GM19239 (cell line): ENCODE measurements around the gene KRTAP5-11.
"Not testable (repeated sequence)": the region's sequence is repeated elsewhere in the genome, so short reads cannot be mapped to it uniquely, and the experiment has no call there.

ENCODE experiments used
- DNase-seq: peaks from one replicate; pipeline ENCODE4 v3.0.0; 2011; ENCODE audit warnings: low spot score; ENCODE audit not compliant: insufficient read length
- FAIRE-seq: peaks from 2 replicates; lab custom pipeline; 2011; peaks lifted over from hg19 to GRCh38; lab: Jason Lieb, UNC

KRTAP5-11 gene, protein sequence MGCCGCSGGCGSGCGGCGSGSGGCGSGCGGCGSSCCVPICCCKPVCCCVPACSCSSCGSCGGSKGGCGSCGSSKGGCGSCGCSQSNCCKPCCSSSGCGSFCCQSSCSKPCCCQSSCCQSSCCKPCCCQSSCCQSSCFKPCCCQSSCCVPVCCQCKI

DNA sequence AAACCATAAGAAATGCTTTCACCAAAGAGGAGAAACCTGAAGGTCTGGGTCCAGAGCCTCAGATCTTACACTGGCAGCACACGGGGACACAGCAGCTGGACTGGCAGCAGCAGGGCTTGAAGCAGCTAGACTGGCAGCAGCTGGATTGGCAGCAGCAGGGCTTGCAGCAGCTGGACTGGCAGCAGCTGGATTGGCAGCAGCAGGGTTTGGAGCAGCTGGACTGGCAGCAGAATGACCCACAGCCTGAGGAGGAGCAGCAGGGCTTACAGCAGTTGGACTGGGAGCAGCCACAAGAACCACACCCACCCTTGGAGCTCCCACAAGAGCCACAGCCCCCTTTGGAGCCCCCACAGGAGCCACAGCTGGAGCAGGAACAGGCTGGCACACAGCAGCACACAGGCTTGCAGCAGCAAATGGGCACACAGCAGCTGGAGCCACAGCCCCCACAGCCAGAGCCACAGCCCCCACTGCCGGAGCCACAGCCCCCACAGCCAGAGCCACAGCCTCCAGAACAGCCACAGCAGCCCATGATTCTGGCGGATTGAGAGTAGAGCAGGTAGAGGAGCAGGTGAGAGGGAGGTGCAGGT is at the start of gene KRTAP5-11:
Gene KRTAP5-11 (minus strand): TSS at position 567 of the 587 bp plus-strand sequence. CDS start 38 bp downstream, at position 529.
- FAIRE-seq (no peak), DNase-seq (no peak)

DNA sequence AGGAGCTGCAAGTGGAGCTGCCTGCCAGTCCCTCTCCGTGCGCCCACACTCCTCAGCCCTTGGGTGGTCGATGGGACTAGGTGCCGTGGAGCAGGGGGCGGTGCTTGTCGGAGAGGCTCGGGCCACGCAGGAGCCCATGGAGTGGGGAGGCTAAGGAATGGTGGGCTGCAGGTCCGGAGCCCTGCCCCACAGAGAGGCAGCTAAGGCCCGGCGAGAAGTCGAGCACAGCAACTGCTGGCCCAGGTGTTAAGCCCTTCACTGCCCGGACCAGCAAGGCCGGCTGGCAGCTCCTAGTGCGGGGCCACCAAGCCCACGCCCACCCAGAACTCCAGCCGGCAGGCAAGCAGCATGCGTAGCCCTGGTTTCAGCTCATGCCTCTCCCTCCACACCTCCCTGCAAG is 48.9 kb upstream of the KRTAP5-11 start:
- not testable (repeated sequence) for FAIRE-seq

DNA sequence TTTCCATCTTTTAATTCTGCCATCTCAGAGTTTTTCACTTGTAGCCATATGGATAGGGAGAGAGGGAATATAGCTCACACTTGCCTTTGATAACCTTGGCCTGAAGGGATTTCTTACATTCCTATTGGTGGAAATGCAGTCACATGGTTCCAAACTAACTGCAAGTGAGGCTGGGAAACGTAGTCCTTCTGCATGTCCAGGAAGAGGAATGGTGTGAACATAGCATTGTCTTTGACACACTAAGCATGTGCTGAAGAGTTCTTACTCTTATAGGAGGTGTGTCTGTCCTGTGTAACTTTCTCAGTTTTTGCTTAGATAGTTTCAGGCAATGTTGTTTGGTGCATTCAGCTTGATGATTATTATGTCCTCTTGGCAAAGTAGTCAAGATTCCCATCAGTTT is 47.4 kb upstream of the KRTAP5-11 start:
- DNase-seq, FAIRE-seq: not testable (repeated sequence)

More for the DNA sequence above, 48.9 kb upstream of the KRTAP5-11 start:
- not testable (repeated sequence) for DNase-seq

DNA sequence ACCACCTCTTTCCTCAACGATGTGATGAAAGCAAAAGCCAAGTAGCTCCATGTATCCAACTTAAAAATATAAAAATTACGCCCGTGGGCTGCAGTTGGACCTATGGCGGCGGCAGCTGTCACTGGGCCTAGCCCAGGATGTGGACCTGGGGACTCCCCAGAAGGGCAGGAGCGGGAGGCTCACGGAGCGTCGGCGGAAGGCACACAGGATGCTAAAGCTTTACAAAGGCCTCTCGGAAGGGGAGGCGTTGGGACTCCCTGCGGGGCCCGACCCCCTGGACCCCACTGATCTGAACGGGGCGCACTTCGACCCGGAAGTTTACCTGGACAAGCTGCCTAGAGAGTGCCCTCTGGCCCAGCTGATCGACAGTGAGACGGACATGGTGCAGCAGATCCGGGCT is 46.3 kb upstream of the KRTAP5-11 start:
- FAIRE-seq, DNase-seq: not testable (repeated sequence)

DNA sequence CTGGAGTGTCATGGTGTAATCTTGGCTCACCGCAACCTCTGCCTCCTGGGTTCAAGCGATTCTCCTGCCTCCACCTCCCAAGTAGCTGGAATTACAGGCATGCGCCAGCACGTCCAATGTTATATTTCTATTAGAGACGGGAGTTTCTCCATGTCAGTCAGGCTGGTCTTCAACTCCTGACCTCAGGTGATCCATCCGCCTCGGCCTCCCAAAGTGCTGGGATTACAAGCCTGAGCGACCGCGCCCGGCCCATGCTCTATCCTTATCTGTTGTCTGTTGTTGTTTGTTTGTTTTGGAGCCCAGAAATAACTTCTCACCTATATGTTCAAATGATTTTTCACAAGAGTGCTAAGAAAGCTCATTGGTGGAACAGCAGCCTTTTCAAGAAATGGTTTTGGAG is 40.6 kb upstream of the KRTAP5-11 start:
- not testable (repeated sequence) for DNase-seq, FAIRE-seq

DNA sequence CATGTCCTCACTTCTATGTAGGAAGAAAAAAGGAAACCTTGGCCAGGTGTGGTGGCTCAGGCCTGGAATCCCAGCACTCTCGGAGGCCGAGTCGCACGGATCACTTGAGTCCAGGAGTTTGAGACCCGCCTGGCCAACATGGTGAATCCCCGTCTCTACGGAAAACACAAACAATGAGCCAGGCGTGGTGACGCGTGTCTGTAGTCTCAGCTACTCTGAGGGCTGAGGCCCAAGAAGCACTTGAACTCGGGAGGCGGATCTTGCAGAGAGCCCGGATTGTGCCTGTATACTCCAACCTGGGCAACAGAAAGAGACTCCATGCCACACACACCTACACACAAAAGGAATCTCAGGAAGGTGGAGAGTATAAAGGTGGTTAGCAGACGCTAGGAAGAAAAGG is 39.9 kb upstream of the KRTAP5-11 start:
- DNase-seq, result not testable (repeated sequence)

DNA sequence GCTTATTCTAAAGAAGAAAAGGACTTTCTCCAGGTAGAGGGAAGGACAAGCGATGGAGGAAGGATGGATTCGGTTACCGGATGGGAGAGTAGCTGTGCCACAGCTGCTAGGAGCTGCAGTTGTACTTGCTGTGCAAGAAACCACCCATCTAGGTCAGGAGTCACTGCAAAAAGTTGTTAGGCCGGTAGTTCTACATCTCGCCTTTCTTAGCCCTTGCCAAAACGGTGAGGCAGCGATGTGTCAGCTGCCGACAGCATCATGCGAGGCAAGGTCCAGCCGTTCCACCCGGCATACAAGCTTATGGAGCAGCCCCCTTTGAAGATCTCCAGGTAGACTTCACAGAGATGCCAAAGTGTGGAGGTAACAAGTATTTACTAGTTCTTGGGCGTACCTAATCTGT is 32.3 kb upstream of the KRTAP5-11 start:
- not testable (repeated sequence) for DNase-seq, FAIRE-seq

More for the DNA sequence above, 39.9 kb upstream of the KRTAP5-11 start:
- FAIRE-seq, result not testable (repeated sequence)

DNA sequence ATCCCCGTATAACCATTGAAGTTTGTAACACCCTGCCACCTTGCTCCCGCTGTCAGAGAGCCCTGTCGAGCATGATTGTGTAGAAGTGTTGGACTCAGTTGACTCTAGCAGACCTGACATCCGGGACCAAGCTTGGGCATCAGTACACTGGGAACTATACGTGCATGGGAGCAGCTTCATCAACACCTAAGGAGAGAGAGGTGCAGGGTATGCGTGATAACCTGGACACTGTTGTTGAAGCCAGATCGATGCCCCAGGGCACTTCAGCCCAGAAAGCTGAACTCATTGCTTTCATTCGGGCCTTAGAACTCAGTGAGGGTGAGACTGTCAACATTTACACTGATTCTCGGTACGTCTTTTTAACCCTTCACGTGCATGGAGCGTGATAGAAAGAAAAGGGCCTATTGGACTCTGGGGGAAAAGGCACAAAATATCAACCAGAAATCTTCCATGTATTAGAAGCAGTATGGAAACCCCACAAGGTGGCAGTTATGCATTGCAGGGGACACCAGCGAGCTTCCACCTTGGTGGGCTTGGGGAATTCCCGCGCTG is 31.8 kb upstream of the KRTAP5-11 start:
- DNase-seq, FAIRE-seq: not testable (repeated sequence)

DNA sequence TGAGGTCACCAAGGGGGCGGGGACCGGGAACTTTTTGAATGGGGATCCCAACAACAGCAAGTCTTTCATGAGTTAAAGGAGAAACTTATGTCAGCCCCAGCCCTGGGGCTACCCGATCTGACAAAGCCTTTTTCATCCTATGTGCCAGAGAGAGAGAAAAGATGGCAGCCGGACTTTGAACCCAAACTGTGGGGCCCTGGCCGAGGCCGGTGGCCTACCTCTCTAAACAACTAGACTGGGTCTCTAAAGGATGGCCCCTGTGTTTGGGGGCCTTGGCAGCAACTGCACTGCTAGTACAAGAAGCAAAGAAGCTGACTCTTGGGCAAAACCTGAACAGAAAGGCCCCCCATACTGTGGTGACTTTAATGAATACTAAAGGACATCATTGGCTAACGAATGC is 31.3 kb upstream of the KRTAP5-11 start:
- not testable (repeated sequence) for FAIRE-seq, DNase-seq

DNA sequence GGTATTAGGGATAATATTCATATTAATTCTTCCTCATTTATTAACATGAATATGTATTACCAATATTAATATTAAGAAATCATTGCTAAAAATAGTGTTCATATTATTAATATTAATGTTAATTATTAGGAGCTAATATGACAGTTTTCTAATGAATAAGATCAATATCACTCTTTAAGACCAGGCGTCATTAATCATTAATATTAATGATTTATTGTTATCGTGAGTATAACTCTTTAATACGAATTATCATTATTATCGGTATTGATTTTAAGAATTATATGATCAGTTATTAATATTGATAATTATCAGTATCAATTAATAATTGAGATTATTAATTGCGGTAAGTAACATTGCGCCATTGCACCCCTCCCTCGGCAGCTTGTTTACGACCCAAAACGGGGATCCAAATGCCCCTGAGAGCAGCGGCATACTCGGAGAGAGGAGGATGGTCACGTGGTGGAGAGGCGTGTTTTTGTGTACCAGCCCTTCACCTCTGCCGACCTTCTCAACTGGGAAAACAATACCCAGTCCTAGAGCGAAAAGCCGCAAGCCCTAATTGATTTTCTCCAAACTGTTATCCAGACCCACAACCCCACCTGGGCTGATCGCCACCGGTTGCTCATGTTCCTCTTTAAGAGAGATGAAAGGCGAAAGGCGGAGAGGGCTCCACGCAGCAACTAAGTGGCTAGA is 28.7 kb upstream of the KRTAP5-11 start:
- not testable (repeated sequence) for FAIRE-seq, DNase-seq

DNA sequence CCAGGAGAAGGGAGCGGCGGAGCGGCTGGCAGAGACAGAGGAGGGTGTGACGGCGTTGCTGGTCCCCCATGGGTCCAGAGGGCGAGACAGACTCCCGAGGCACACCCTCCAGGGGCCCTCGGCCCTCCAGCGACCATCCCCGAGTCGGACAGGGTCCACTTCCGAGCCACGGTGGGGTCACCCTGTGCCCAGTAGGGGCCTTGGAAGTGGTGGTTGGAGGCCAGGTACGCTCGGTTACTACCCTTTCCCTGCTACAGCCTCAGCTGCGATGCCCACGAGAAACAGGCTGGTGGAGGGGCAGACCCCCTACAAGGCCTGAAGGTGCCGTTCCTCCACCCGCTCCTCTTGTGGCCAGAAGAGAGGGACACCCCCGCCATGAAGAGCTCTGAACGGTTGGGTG is 25.6 kb upstream of the KRTAP5-11 start:
- DNase-seq, FAIRE-seq: not testable (repeated sequence)

DNA sequence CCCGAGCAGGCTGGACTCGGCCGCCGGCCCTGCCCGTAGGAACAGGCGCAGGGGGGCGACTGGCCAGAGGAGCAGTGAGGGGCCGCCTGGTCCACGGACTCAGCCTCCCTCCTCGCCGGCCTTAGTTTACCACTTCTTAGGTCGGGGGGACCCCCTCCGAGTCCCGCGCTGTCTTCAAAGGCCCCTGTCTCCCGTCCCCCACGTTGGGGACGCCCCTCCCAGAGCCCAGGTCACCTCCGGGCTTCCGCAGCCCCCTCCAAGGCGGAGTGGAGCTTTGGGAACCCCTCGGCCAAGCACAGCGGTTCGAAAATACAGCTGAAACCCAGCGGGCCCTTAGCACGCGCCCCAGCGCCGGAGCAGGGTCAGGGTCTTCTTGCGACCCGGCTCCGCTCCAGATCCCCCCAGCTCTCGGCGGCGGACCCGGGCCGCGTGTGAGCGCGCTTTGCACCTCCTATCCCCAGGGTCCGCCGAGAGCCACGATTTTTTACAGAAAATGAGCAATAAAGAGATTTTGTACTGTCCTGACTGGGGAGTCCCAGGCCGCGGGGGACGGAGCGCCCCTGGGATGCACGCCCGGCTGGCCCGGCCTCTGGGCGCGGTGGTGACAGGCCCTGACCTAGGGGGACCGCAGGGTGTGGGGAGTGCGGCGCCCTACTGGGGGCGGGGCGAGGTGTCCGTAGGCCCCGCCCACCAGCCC is 25.0 kb upstream of the KRTAP5-11 start:
- not testable (repeated sequence) for FAIRE-seq, DNase-seq

DNA sequence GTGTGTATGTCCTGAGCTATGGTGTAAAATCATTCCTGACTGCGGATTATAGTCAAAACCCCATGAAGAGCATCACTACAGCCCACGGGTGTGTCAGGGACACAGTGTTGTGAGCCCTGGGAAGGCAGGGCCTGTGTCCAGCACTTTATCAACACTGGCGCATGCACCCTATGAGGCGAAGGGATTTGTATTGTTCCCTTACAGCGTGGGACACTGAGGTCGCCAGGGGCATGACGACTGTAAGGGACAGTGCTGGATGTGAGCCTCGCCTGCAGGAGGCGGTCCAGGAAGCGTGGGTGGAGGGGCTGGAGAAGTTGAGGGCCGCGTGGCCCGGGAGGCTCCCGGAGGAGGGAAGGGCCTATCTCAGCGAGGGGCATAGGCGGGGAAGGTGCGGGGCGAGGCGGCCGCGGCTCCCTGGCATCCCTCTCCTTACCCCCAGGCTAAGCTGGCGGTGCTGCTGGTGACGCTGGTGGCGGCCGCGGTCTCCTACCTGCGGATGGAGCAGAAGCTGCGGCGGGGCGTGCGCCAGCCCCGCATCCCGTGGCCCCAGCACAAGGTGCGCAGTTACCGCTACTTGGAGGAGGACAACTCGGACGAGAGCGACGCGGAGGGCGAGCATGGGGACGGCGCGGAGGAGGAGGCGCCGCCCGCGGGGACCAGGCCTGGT is 24.3 kb upstream of the KRTAP5-11 start:
- DNase-seq, FAIRE-seq: not testable (repeated sequence)

DNA sequence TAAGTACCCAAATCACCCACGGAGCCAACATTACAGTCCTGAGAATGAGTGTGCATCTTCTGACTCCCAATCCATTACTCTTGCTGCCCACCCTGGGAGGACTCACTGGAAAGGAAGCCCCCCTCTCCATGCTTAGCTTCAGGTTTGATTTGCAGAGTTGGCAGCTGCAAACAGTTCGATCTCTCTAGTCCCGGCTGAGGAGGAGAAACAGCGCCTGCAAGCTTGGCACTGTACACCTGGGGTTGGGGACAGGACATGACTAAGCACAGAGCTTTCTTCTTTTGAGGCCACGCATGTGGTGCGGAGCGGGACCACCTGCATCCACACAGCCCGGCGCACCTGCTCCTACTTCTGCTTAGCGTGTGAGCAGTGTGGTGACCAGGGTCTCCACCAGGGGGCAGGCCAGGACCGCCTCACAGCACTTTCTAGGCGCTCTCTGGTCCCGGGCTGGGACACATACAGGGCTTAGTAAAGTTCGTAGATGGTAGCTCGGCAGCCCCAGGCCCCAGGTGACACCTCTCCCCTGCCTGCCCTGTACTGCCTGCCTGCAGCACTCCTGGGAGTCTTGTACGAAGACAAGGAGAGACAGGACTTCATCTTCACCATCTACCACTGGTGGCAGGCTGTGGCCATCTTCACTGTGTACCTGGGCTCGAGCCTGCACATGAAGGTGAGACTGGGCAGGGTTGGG is 22.3 kb upstream of the KRTAP5-11 start:
- not testable (repeated sequence) for FAIRE-seq, DNase-seq

DNA sequence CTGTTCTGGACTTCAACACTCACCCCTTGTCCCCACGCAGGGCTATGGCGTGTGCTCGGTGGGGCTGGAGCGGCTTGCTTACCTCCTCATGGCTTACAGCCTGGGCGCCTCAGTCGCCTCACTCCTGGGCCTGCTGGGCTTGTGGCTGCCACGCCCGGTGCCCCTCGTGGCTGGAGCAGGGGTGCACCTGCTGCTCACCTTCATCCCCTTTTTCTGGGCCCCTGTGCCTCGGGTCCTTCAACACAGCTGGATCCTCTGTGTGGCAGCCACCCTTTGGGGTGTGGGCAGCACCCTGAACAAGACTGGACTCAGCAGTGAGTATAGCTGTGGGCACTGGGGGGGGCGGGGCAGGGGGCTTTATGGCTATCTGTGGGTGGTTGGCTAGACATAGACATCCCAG is 20.5 kb upstream of the KRTAP5-11 start:
- DNase-seq, FAIRE-seq: not testable (repeated sequence)

DNA sequence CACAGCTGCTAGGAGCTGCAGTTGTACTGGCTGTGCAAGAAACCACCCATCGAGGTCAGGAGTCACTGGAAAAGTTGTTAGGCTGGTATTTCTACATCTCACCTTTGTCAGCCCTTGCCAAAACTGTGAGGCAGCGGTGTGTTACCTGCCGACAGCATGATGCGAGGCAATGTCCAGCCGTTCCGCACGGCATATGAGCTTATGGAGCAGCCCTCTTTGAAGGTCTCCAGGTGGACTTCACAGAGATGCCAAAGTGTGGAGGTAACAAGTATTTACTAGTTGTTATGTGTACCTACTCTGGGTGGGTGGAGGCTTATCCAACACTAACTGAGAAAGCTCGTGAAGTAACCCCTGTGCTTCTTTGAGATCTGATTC is 6.9 kb upstream of the KRTAP5-11 start:
- DNase-seq, FAIRE-seq: not testable (repeated sequence)

DNA sequence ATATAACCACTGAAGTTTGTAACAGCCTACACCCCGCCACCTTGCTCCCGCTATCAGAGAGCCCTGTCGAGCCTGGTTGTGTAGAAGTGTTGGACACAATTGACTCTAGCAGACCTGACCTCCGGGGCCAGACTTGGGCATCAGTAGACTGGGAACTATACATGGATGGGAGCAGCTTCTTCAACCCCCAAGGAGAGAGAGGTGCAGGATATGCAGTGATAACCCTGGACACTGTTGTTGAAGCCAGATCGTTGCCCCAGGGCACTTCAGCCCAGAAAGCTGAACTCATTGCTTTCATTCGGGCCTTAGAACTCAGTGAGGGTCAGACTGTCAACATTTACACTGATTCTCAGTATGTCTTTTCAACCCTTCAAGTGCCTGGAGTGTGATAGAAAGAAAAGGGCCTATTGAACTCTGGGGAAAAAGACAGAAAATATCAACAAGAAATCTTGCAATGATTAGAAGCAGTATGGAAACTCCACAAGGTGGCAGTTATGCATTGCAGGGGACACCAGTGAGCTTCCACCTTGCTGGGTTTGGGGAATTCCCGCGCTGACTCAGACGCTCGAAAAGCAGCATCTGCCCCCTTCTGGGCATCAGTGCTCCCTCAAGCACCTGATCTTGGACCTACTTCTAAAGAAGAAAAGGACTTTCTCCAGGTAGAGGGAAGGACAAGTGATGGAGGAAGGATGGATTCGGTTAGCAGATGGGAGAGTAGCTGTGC is 6.3 kb upstream of the KRTAP5-11 start:
- not testable (repeated sequence) for DNase-seq

DNA sequence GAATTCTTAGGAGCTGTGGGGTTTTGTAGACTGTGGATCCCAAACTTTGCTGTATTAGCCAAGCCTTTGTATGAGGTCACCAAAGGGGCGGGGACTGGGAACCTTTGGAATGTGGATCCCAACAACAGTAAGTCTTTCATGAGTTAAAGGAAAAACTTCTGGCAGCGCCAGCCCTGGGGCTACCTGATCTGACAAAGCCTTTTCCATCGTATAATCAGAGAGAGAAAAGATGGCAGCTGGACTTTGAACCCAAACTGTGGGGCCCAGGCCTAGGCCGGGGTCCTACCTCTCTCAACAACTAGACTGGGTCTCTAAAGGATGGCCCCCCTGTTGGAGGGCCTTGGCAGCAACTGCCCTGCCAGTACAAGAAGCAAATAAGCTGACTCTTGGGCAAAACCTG is 5.6 kb upstream of the KRTAP5-11 start:
- DNase-seq, FAIRE-seq: not testable (repeated sequence)

More for the DNA sequence above, 6.3 kb upstream of the KRTAP5-11 start:
- FAIRE-seq, result not testable (repeated sequence)
